Sigmoid colon (tissue), 7 donors: Measurements from ENCODE around the gene DUS3L. TPM values are rescaled to one million over a fixed set of nuclear protein-coding genes. Genes with fewer than 3 reads are reported as not detected.
A peak's percentile ranks its signal among the peaks of the same experiment; 100 is the strongest.

Source experiments
- DNase-seq: peaks from one replicate; pipeline ENCODE4 v3.0.0-alpha.2; 2019
- H3K27ac ChIP-seq, 4 donors: fragments of 200-600 bp; sonication (generic); one replicate each; pipeline ENCODE4 v1.5.1; 2016 to 2019; ENCODE audit warnings: mild to moderate bottlenecking in 1 of 4
- H3K27me3 ChIP-seq, 3 donors: fragments of 200-600 bp; sonication (generic); one replicate each; pipeline ENCODE4 v1.5.1; 2019; ENCODE audit warnings: mild to moderate bottlenecking in 1 of 3
- H3K36me3 ChIP-seq, 4 donors: fragments of 200-600 bp; sonication (generic); one replicate each; pipeline ENCODE4 v1.5.1; 2016 to 2019
- H3K4me1 ChIP-seq, 4 donors: fragments of 200-600 bp; sonication (generic); one replicate each; pipeline ENCODE4 v1.5.1; 2017 to 2019
- H3K4me3 ChIP-seq, 4 donors: fragments of 200-600 bp; sonication (generic); one replicate each; pipeline ENCODE4 v1.5.1; 2017 to 2019; ENCODE audit warnings: mild to moderate bottlenecking in 2 of 4, moderate library complexity in 1 of 4
- H3K9me3 ChIP-seq, 4 donors: fragments of 200-600 bp in 3 of 4; sonication (generic) in 3 of 4; one replicate each; pipeline versions ENCODE4 v1.5.1 to v1.6.1; 2013 to 2019
- CTCF ChIP-seq, 4 experiments: fragments of 450-650 bp in 3 of 4; fragments of 200-600 bp in 1 of 4; IDR thresholded peaks; one replicate each; pipeline ENCODE4 v1.5.1; 2016 to 2019; ENCODE audit warnings: antibody characterized with exemption in 4 of 4, mild to moderate bottlenecking in 3 of 4, moderate library complexity in 2 of 4
- EP300 ChIP-seq, 4 donors: sonication (generic); formaldehyde crosslinking; IDR thresholded peaks; one replicate each; pipeline ENCODE4 v1.6.1; 2017; ENCODE audit warnings: antibody characterized with exemption in 4 of 4
- POLR2A ChIP-seq, 2 donors: fragments of 450-650 bp; IDR thresholded peaks; one replicate each; pipeline ENCODE4 v1.6.1; 2016; ENCODE audit warnings: antibody characterized with exemption in 2 of 2, mild to moderate bottlenecking in 2 of 2, moderate library complexity in 2 of 2
- POLR2AphosphoS5 ChIP-seq, 4 donors: sonication (generic); formaldehyde crosslinking; IDR thresholded peaks; one replicate each; pipeline ENCODE4 v1.6.1; 2017; ENCODE audit warnings: antibody characterized with exemption in 4 of 4
- whole genome bisulfite sequencing, 2 donors: extraction: QIAGEN DNeasy Blood & Tissue Kit; methylation state at CpG; one replicate each; pipeline ENCODE4 v1.1.7; 2013; 5-methylcytosine and 5-hydroxymethylcytosine counted together
- intact Hi-C: fragments of 100-400 bp; cut with DNase I; formaldehyde crosslinking; loops from one replicate; pipeline ENCODE4 v1.15.1; 2023
- polyA plus RNA-seq, 3 donors: library from polyadenylated mRNA; stranded (reverse); fragments of 200-250 nt; gene quantifications; one replicate each; pipeline ENCODE4 v1.2.3, GENCODE V29; 2013
- total RNA-seq, 4 donors: library from RNA; depleted of rRNA; stranded (reverse); fragments of >200 nt; gene quantifications; one replicate each; pipeline ENCODE4 v1.1.0, GENCODE V29; 2016
- donor health status: healthy with polysubstance abuse.
- donor health status: Bipolar disorder and iron deficiency.
- donor health status: healthy.

Gene DUS3L
- total and polyA plus RNA-seq, 7 donors = 8.3 to 42.0 (median 27.1) TPM

GRCh38 chr19:5803441-5803751 is 12.4 kb upstream of the DUS3L start:
- TF ChIP-seq POLR2AphosphoS5 (IDR thresholded peaks at IDR 0.05) (no peak), EP300 (IDR thresholded peaks at IDR 0.05) (no peak), CTCF (IDR thresholded peaks at IDR 0.05) (no peak), POLR2A (IDR thresholded peaks at IDR 0.05) (no peak)
- Histone ChIP-seq H3K4me1 (peaks cover 0 to 30% (median 25%) of the 10 kb centered on the region in 4 donors), H3K36me3 (no peaks in the 10 kb centered on the region), H3K27me3 (peaks cover 0 to 29% (median 18%) of the 10 kb centered on the region in 3 donors), H3K27ac (peak overlapping the region in 3 of 4 donors; percentile 12 to 89 (median 77)), H3K9me3 (no peaks in the 10 kb centered on the region), H3K4me3 (peak overlapping the region in 3 of 4 donors; percentile 32 to 68 (median 65))
- intact Hi-C loops = loop anchor here (5.0 to 10.0 kb wide), 2 partner anchors 164 to 321 kb away; no protein-coding TSS in a partner anchor
- WGBS, 2 donors = 5 to 9% methylated on average over 8 of the region's 8 CpGs
- DNase-seq = peak; percentile 65

GRCh38 chr19:5801796-5802619 is 11.0 kb upstream of the DUS3L start:
- Histone ChIP-seq H3K9me3 (no peaks in the 10 kb centered on the region), H3K4me1 (peaks cover 0 to 30% (median 25%) of the 10 kb centered on the region in 4 donors), H3K36me3 (no peaks in the 10 kb centered on the region), H3K4me3 (no peak overlapping the region), H3K27ac (no peak overlapping the region), H3K27me3 (peaks cover 0 to 29% (median 18%) of the 10 kb centered on the region in 3 donors)
- peak; percentile 65 for DNase-seq
- intact Hi-C loops = loop anchor here (5.0 to 10.0 kb wide), 2 partner anchors 165 to 323 kb away; no protein-coding TSS in a partner anchor
- TF ChIP-seq CTCF (IDR thresholded peaks at IDR 0.05) (no peak), EP300 (IDR thresholded peaks at IDR 0.05) (no peak), POLR2A (IDR thresholded peaks at IDR 0.05) (no peak), POLR2AphosphoS5 (IDR thresholded peaks at IDR 0.05) (no peak)
- 18 to 35% methylated on average over 33 of the region's 33 CpGs for WGBS, 2 donors

GRCh38 chr19:5800361-5801270 is 9.7 kb upstream of the DUS3L start:
- intact Hi-C loops = loop anchor here (5.0 to 10.0 kb wide), 2 partner anchors 167 to 324 kb away; no protein-coding TSS in a partner anchor
- Histone ChIP-seq H3K4me1 (peaks cover 0 to 23% (median 18%) of the 10 kb centered on the region in 4 donors), H3K27me3 (peaks cover 0 to 29% (median 18%) of the 10 kb centered on the region in 3 donors), H3K9me3 (no peaks in the 10 kb centered on the region), H3K36me3 (no peaks in the 10 kb centered on the region), H3K4me3 (no peak overlapping the region), H3K27ac (no peak overlapping the region)
- WGBS, 2 donors = 76 to 84% methylated on average over 17 of the region's 17 CpGs
- TF ChIP-seq CTCF (IDR thresholded peaks at IDR 0.05) (no peak), POLR2A (IDR thresholded peaks at IDR 0.05) (no peak), EP300 (IDR thresholded peaks at IDR 0.05) (no peak), POLR2AphosphoS5 (IDR thresholded peaks at IDR 0.05) (no peak)
- no peak for DNase-seq

GRCh38 chr19:5799247-5800241 is 8.6 kb upstream of the DUS3L start:
- Histone ChIP-seq H3K4me1 (peaks cover 0 to 17% (median 14%) of the 10 kb centered on the region in 4 donors), H3K27ac (no peak overlapping the region), H3K4me3 (no peak overlapping the region), H3K36me3 (no peaks in the 10 kb centered on the region), H3K27me3 (peaks cover 0 to 27% (median 17%) of the 10 kb centered on the region in 3 donors), H3K9me3 (no peaks in the 10 kb centered on the region)
- DNase-seq = no peak
- 41 to 60% methylated on average over 37 of the region's 37 CpGs for WGBS, 2 donors
- intact Hi-C loops = loop anchor here (5.0 to 10.0 kb wide), 2 partner anchors 168 to 325 kb away; no protein-coding TSS in a partner anchor
- TF ChIP-seq EP300 (IDR thresholded peaks at IDR 0.05) (no peak), POLR2AphosphoS5 (IDR thresholded peaks at IDR 0.05) (no peak), POLR2A (IDR thresholded peaks at IDR 0.05) (no peak)
